GM18520 (cell line): ENCODE data around the gene LMNTD1.
A peak's percentile ranks its signal among the peaks of the same experiment; 100 is the strongest.
"Not testable (repeated sequence)": the region's sequence is repeated elsewhere in the genome, so short reads cannot be mapped to it uniquely, and the experiment has no call there.

Source experiments
- ATAC-seq: cut with Tn5 transposase; IDR thresholded peaks from one replicate; pipeline ENCODE4 v1.9.1; 2021; ENCODE audit not compliant: unreplicated experiment

LMNTD1 gene

DNA sequence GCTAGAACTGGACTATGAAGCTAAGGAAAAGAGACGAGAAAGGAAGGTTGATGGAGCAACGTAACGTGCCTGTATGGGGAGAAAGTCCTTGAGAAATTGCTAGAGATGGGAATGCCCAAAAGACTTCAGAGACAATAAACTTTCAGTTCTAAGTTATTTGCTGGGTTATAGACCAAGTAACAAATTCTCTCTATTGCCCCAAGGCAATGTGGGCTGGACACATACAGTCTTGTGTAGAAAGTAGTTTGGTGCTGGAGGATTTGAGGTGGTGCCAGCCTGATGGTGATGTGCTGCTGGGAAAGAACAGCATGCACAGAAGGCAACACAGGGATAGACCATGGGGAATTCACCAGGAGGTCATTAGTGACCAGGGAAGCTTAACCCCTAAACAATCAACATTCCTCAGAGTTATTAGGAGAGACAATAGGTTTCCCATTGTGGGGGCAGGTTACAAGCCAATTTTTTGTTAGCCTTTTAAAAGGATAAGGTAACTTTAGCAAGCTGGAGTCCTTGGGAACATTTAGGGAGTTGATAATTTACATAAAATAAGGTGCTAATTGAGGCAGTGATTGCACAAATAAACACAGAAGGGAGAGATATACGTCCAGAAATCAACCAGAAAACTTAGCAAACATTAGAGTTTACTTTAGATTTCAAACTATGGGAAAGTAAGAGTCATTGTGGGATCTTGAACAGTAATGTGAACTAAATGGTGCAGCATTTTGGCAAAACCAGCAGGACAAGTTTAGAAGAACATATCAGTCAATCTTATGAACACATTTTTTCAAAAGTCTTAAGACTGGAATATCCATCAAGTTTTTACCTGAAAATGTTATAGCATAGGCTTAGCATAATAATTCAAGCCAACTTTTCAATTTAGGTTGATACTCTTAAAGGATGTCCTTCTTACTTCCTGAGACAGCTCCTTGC is 61.4 kb downstream of the LMNTD1 start:
- no peak for ATAC-seq

DNA sequence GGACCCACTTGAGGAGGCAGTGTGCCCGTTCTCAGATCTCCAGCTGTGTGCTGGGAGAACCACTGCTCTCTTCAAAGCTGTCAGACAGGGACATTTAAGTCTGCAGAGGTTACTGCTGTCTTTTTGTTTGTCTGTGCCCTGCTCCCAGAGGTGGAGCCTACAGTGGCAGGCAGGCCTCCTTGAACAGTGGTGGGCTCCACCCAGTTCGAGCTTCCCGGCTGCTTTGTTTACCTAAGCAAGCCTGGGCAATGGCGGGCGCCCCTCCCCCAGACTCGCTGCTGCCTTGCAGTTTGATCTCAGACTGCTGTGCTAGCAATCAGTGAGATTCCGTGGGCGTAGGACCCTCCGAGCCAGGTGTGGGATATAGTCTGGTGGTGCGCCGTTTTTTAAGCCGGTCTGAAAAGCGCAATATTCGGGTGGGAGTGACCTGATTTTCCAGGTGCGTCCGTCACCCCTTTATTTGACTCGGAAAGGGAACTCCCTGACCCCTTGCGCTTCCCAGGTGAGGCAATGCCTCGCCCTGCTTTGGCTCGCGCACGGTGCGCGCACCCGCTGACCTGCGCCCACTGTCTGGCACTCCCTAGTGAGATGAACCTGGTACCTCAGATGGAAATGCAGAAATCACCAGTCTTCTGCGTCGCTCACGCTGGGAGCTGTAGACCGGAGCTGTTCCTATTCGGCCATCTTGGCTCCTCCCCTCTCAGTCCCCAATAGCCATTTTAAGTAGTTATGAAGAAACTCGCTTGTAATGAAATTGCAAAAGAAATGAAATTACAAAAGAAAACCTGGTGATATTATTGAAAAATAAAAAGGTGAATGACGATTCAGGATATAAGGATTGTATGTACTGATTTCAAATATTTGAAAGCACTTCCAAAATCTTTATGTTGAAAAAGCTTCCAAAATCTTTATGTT is 63.9 kb downstream of the LMNTD1 start:
- ATAC-seq = not testable (repeated sequence)

DNA sequence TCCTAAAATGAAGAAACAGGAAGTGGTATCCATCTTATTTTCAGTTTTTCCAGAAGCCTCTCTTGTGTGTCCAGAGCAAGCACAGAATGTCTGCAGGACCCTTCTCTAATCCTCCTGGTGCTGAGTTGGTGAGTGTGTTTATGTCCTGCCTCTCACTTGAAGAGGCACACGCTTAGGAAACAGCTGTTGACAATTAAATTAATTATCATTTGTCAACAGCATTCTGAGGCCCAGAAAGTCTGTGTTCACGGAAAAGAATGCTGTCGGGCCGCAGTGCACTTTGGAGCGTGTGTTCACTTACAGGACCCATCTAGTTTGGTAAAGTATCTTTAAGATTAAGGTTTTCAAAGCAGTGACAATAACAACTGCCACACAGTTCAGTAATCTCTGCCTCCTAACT is 70.5 kb downstream of the LMNTD1 start:
- no peak for ATAC-seq

DNA sequence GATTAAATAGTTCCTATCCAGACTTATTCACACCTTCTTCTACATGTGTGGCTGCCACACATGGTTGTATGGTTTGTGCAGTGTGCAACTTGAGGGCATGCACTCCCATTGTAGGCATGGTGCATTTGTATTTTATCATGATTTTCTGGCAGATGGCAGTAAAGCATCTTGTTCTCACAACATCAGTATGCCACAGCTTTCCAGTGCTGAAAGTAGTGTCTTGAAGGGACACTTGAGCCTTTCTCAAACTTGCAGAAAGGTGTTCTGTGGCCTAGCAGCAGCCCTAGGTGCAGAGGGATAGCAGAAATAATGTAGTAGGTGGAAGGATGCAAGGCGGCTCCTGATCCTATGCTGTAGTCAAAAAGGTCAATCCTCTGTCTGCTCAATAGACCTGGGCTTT is 72.9 kb downstream of the LMNTD1 start:
- no peak for ATAC-seq

DNA sequence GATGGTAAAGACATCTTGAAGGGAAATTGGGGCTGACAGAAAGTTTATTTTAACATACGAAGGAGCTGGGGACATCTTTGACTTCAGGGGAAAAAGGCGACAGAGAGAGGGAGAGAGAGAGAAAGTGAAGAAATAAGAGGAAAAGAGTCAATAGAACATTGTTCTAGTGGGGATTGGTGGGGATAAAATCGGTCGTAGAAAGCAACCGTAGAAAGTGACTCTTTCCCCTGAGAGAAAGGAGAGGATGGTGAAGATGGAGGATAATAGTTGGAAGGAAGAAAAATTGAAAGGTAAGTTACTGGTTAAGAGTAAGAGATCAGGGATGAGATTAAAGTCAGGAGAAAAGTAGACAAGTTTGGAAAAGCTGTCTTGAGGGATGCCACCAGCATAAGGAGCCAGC is 75.9 kb downstream of the LMNTD1 start:
- no peak for ATAC-seq

DNA sequence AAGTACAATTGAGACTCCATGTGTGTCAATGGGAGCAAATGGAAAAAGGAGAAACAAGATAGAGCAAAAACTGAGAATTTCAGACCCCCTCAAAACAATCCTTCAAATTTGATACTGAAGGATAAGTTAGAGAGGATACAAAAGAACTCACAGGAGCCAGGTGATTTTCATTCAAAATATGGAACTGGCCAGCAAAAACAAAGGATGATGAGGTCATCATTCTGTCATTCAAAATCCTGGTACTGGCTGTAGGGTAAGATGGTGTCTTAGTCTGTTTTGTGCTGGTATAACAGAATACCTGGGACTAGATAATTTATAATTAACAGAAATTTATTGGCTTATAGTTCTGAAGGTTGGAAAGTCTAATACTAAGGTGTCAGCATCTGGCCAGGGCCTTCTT is 80.6 kb downstream of the LMNTD1 start:
- ATAC-seq = no peak

DNA sequence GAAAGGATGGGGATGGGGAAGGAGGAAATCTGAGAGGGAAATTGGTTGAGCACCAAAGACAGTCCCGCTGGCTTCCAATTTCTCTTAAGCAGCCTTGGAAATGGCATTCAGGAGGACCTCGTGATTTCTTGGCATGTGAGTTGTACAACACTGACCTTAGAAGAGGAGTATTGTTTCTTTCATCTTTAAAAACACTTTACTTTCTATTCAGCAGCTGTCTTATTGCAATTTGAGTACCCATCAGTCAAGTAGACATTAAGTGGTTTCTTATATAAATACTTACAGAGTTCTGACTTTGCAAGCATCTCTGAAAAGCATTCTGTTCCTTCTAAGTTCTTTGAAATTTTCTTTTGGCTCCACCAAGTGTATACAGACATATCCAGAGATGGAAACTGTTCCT is 83.2 kb downstream of the LMNTD1 start:
- ATAC-seq = no peak

DNA sequence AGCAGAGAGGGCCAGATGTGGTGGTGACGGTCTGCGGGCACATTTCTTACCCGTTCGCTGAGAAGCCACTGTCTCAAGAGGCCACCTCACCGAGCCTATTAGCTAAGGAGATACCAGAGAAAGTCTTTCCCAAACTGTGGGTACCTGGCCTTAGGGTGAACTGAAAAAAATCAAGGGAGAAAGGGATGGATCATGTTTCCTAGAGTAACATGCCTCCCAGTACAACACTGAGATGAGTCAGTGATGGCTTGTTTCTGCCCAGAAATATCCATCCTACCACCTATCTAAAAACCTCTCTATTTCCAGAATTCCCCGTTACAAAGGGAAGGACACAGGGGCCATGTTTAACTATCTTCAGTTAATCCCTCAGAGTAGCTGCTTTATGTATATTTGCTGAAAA is 83.7 kb downstream of the LMNTD1 start:
- no peak for ATAC-seq

DNA sequence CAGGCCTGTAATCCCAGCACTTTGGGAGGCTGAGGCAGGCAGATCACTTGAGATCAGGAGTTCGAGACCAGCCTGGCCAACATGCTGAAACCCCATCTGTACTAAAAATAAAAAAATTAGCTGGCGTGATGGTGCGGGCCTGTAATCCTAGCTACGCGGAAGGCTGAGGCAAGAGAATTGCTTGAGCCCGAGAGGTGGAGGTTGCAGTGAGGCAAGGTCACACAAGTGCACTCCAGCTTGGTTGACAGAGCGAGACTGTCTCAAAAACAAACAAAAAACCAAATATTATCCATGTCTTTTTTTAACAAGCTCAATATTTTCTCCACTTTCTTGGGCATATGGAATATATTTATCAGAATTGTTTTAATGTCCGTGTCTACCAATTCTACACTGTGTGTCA is 89.6 kb downstream of the LMNTD1 start:
- ATAC-seq = no peak

DNA sequence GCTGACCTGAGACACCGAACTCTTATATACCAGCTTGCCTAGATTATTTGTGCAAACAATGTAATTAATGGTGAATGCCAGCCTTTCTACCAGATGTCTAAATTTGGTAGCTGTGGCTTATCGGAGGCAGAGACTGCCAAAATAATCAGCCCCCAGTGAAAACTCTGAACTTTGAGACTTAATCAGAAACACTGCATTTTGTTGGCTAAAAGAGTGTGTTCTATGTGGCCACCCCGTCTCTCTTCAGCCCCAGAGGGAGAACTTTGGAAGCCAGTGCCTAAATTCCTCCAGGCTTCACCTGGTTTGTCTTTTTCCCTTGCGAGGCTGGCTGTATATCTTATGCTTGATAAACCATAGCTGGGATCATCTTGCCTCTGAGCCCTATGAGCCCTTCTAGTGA is 90.1 kb downstream of the LMNTD1 start:
- ATAC-seq = no peak

DNA sequence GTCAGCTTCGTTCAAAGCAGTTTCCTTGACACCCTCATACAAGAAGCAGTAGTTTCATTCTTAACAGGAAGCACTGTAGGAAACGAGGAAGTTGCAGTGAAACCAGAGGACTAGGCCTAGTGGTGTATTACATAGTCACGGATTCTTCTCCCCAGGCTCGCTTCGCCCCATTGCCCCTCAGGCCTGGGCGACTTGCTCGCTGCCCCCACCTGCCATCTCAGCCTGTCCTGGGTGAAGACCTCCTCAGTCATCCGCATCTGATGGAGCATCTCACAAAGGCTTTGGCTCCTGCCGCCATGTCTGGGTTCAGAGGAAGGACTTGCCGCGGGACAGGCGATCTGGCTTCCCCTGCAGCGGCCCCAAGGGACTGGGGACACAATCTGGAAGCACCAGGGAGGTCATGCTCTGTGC is 93.5 kb downstream of the LMNTD1 start:
- ATAC-seq = peak; percentile 66

DNA sequence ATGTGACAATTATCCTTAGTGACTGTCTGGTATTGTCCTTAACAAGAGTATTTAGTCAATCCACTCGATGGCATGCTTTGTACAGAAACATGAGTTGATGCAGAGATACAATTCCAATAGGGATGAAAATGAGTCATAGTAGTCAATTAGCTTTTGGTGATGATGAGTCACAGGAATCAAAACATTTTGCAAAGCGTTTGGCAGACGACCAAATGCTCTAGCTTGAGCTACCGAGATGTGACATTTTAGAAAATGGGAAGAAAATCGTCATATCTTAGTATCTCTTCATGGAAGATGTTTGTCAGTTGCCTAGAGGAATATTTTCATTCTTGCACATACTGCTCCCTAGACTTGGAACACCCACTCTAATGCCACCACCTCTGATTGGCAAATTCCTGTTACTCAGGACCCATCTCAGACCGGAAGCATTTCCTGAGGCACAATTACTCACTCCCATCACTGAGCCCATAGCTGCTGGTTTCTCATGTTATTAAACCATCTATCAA is 95.0 kb downstream of the LMNTD1 start:
- no peak for ATAC-seq

DNA sequence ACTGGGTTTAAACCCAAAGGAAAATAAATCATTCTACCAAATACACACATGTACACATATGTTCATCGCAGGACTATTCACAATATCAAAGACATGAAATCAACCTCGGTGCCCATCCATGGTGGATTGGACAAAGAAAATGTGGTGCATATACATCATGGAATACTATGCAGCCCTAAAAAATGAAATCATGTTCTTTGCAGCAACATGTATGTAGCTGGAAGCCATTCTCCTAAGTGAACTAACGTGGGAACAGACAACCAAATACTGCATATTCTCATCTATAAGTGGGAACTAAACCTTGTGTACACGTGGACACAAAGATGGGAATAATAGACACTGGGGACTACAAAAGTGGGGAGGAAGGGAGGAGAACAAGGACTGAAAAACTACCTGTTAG is 96.6 kb downstream of the LMNTD1 start:
- no peak for ATAC-seq

DNA sequence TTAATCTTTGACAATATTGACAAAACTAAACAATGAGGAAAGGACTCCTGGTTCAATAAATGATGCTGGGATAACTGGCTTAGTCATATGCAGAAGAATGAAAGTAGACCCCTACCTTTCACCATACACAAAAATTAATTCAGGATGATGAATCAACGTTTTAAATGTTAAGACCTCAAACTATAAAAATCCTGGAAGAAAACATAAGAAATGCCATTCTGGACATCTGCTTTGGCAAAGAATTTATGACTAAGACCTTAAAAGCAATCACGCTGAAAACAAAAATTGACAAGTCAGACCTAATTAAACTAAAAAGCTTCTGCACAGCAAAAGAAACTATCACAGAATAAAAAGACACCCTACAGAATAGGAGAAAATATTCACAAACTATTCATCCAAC is 97.4 kb downstream of the LMNTD1 start:
- no peak for ATAC-seq

DNA sequence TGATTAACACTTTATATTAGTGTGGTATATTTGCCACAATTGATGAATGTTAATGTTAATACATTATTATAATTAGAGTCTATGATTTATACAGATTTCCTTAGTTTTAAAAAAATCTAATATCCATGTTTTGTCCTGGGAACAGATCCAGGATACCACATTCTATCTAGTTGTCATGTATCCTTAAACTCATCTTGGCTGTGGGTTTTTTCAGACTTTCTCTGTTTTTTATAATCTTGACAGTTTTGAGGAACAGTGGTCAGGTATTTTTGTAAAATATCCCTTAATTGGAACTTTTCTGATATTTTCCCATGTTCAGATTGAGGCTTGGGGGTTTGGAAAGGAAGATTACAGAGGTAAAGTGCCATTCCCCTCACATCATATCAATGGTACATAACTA is 104.1 kb downstream of the LMNTD1 start:
- no peak for ATAC-seq

DNA sequence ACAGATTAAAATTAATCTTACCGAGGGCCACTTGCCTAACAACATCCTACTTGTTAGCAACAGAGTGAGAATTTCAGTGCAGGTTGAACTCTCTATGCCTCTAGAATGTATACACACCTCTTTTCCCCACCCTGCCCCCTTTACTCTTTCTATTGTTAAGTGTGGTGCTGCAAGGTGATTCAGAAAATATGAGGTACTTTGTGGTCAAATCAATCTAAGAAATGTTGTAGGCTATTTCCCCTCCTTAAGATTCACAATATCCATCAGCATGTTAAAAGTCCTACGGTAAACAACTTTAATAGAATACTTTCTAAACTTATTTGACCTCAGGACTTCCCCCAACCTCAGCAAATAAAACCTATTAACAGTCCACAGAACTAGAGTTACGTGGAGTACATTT is 106.0 kb downstream of the LMNTD1 start:
- no peak for ATAC-seq

DNA sequence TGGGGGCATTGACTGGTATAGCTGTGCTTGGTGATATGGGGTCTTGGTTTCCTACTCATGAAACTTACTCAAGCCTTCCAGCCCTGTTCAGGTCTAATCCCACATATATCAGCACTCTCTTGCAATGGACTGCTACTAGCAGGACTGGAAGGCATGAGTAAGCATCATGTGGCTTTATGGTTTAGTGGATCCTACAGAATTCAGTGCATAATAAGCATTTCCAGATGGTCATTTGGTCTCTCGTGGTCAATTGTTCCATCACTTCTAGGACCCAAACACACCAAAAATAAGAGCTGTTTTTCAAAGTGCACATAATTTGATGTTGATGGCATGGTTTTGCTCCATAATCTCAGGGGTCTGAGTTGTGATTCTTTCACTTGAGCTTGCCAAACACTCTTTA is 114.4 kb downstream of the LMNTD1 start:
- no peak for ATAC-seq

DNA sequence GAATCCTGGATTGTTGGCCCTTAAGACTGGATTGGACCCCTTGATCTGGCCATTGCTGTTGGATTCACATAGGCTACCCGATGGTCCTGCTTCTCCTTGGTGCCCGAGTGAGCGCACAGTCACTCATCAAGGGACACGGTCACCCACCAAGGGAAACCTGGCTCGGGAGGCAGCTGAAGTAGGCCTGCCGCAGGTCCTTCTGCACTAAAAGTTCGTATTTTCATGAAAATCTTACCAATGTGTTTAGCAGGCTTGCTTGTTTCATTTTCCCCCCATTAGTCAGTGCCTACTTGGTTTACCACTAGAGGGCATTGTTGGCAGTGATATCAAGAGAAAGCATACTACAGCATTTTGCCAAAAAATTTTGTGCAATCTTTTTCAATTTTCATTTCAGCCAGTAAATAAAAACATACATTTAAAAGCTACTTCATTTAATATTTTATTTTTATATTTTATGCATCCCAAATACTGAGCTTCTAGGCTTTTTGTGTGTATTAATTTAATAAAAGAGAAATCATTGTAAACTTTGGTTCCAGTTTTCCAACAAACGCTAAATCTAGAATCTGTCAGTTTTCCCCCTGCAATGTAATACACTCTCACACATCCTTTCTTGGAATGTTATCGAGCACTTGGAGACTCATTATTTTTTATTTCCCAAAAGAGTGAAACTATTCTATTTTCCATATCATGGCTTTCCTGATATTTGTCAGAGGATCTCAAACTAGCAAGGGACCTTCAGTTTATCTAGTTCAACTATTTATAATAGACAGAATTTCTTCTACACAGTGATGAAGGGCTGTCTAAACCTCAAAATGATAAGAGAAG is 116.7 kb downstream of the LMNTD1 start:
- no peak for ATAC-seq

DNA sequence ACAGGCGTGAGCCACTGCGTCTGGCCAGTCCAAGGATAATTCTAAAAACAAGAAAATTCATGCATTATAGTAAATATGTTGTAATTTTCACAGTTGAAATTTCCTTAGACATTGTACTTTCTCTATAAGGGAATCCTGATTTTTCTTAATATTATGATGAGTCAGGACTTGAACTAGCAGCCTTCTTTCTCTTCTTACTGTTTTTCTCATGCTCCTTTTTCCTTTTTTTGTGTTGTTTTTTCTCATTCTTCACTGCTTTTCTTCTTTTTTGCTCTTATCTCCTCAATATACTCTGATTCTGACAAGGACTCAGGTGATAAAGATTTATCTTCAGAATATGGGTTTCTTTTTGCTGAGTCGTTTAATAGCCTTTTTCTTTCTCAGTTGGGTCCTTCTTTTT is 117.7 kb downstream of the LMNTD1 start:
- no peak for ATAC-seq

DNA sequence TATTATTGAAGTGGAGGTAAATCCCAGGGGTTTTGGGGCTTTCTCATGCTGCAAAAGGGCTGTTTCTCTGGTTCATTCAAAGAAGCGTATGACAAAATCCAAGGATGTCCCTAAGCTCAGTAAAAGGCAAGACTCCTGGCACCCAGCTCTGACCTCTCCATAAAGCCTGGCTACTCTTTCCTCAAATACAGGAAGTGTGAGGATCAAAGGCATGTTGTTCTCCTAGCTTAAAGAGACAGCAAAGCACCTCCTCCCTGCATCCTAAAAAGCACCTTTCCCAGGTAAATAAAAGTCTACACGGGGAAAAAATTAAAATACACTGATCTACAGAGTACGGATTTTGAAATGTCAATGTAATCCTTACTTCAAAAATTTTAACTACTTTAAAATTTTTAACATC is 118.6 kb downstream of the LMNTD1 start:
- ATAC-seq = no peak
